Activated CD4-positive, alpha-beta T cell treated with anti-CD3 and anti-CD28 coated beads, Interleukin-2, amount 50 U/mL, for 4 hours (primary cell): ENCODE data around the gene RIMBP2.

Source experiments
- DNase-seq, 2 experiments: peaks; one replicate each; pipeline ENCODE4 v3.0.0-alpha.2; 2020

Gene RIMBP2

GRCh38 chr12:130497321-130497720, 218.8 kb downstream of the RIMBP2 start:
- no peak for DNase-seq

- no peak for DNase-seq
These were observed 219.5 kb downstream of the RIMBP2 start for GRCh38 chr12:130496516-130497120.

GRCh38 chr12:130495156-130495555, 220.9 kb downstream of the RIMBP2 start:
- no peak for DNase-seq

GRCh38 chr12:130494736-130495135, 221.4 kb downstream of the RIMBP2 start:
- DNase-seq, result no peak

GRCh38 chr12:130493951-130494350, 222.1 kb downstream of the RIMBP2 start:
- DNase-seq, result no peak

- DNase-seq, result no peak
These were observed 224.4 kb downstream of the RIMBP2 start for GRCh38 chr12:130491421-130492357.

GRCh38 chr12:130490674-130491073, 225.4 kb downstream of the RIMBP2 start:
- DNase-seq, result no peak

- no peak for DNase-seq
These were observed 226.8 kb downstream of the RIMBP2 start for GRCh38 chr12:130489293-130489692.

GRCh38 chr12:130488358-130488710, 227.8 kb downstream of the RIMBP2 start:
- no peak for DNase-seq

GRCh38 chr12:130487636-130488357, 228.3 kb downstream of the RIMBP2 start:
- DNase-seq, result no peak

GRCh38 chr12:130486891-130487416, 229.1 kb downstream of the RIMBP2 start:
- no peak for DNase-seq

GRCh38 chr12:130486146-130486435, 230.0 kb downstream of the RIMBP2 start:
- DNase-seq, result no peak

GRCh38 chr12:130485291-130486145, 230.6 kb downstream of the RIMBP2 start:
- DNase-seq, result no peak

GRCh38 chr12:130484221-130484620, 231.9 kb downstream of the RIMBP2 start:
- DNase-seq, result no peak

GRCh38 chr12:130483616-130484180, 232.4 kb downstream of the RIMBP2 start:
- DNase-seq, result no peak

GRCh38 chr12:130482448-130482847, 233.7 kb downstream of the RIMBP2 start:
- no peak for DNase-seq

GRCh38 chr12:130481392-130481879, 234.7 kb downstream of the RIMBP2 start:
- DNase-seq, result no peak

- no peak for DNase-seq
These were observed 235.2 kb downstream of the RIMBP2 start for GRCh38 chr12:130480887-130481286.

- no peak for DNase-seq
These were observed 235.9 kb downstream of the RIMBP2 start for GRCh38 chr12:130480231-130480630.

GRCh38 chr12:130479401-130480125, 236.5 kb downstream of the RIMBP2 start:
- DNase-seq, result no peak

- DNase-seq, result no peak
These were observed 237.3 kb downstream of the RIMBP2 start for GRCh38 chr12:130478786-130479185.
